Neural progenitor cell (in vitro differentiated cells): Measurements from ENCODE around the gene CHRM5. TPM values are rescaled to one million over a fixed set of nuclear protein-coding genes. Genes with fewer than 3 reads are reported as not detected.
"Not testable (repeated sequence)": the region's sequence is repeated elsewhere in the genome, so short reads cannot be mapped to it uniquely, and the experiment has no call there.

Source experiments
- DNase-seq: peaks from one replicate; pipeline ENCODE4 v3.0.0-alpha.2; 2016; ENCODE audit warnings: low spot score
- H2AFZ ChIP-seq: fragments of 200-600 bp; sonication (generic); replicated peaks from 2 replicates; pipeline ENCODE4 v1.6.1; 2016; ENCODE audit warnings: antibody characterized with exemption
- H3F3A ChIP-seq: fragments of 200-600 bp; sonication (generic); 2 replicates; pipeline ENCODE4 v1.6.1; 2016; ENCODE audit warnings: antibody characterized with exemption, low read depth
- H3K27ac ChIP-seq: fragments of 200-600 bp; sonication (generic); 2 replicates; pipeline ENCODE4 v1.5.1; 2016; ENCODE audit warnings: mild to moderate bottlenecking
- H3K27me3 ChIP-seq: fragments of 200-600 bp; sonication (generic); 2 replicates; pipeline ENCODE4 v1.6.1; 2016; ENCODE audit warnings: mild to moderate bottlenecking, moderate library complexity
- H3K36me3 ChIP-seq: fragments of 200-600 bp; sonication (generic); 2 replicates; pipeline ENCODE4 v1.5.1; 2016
- H3K4me1 ChIP-seq: fragments of 200-600 bp; sonication (generic); 2 replicates; pipeline ENCODE4 v1.6.1; 2016; ENCODE audit warnings: mixed run types
- H3K4me2 ChIP-seq: fragments of 200-600 bp; sonication (generic); 2 replicates; pipeline ENCODE4 v1.6.1; 2016
- H3K4me3 ChIP-seq: fragments of 200-600 bp; sonication (generic); 2 replicates; pipeline ENCODE4 v1.5.1; 2016
- H3K79me2 ChIP-seq: fragments of 200-600 bp; sonication (generic); 2 replicates; pipeline ENCODE4 v1.6.1; 2016; ENCODE audit warnings: low read depth
- H3K9ac ChIP-seq: fragments of 200-600 bp; sonication (generic); 2 replicates; pipeline ENCODE4 v1.6.1; 2016
- H3K9me3 ChIP-seq: fragments of 200-600 bp; sonication (generic); 2 replicates; pipeline ENCODE4 v1.5.1; 2016; ENCODE audit warnings: low read depth
- H4K20me1 ChIP-seq: fragments of 200-600 bp; sonication (generic); 2 replicates; pipeline ENCODE4 v1.6.1; 2016; ENCODE audit warnings: low read depth
- H3K27ac Mint-ChIP-seq: 3 replicates; pipeline ENCODE4 v1.8.0; 2021; ENCODE audit warnings: mixed read lengths
- H3K27me3 Mint-ChIP-seq: 2 replicates; pipeline ENCODE4 v1.8.0; 2022; ENCODE audit warnings: low read depth, mild to moderate bottlenecking, inconsistent platforms, moderate library complexity, mixed read lengths; ENCODE audit not compliant: insufficient read depth
- H3K36me3 Mint-ChIP-seq: 3 replicates; pipeline ENCODE4 v1.8.0; 2021; ENCODE audit warnings: mixed read lengths
- H3K4me1 Mint-ChIP-seq: 3 replicates; pipeline ENCODE4 v1.8.0; 2021; ENCODE audit warnings: mixed read lengths
- H3K4me3 Mint-ChIP-seq: 3 replicates; pipeline ENCODE4 v1.8.0; 2021; ENCODE audit warnings: mild to moderate bottlenecking, moderate library complexity, mixed read lengths
- H3K9me3 Mint-ChIP-seq: 3 replicates; pipeline ENCODE4 v1.8.0; 2020; ENCODE audit warnings: mixed read lengths
- EZH2 ChIP-seq: fragments of 200-600 bp; sonication (generic); IDR thresholded peaks from 2 replicates; pipeline ENCODE4 v1.6.1; 2017; ENCODE audit warnings: antibody characterized with exemption, mild to moderate bottlenecking, moderate library complexity
- EZH2phosphoT487 ChIP-seq: fragments of 200-600 bp; sonication (generic); IDR thresholded peaks from 2 replicates; pipeline ENCODE4 v1.6.1; 2017; ENCODE audit warnings: antibody characterized with exemption
- total RNA-seq: library from RNA; depleted of rRNA; stranded (reverse); fragments of >200 nt; gene quantifications from 2 replicates; pipeline ENCODE4 v1.2.3, GENCODE V29; 2015; ENCODE audit warnings: low replicate concordance
- TF ChIP-seq, protein P1 (sequence below): fragments of 200-600 bp; sonication (generic); IDR thresholded peaks from 2 replicates; pipeline ENCODE4 v1.5.1; 2017; ENCODE audit warnings: antibody characterized with exemption, mild to moderate bottlenecking

CHRM5 gene
- total RNA-seq, 1 donor from 2014 or later, result not detected

DNA sequence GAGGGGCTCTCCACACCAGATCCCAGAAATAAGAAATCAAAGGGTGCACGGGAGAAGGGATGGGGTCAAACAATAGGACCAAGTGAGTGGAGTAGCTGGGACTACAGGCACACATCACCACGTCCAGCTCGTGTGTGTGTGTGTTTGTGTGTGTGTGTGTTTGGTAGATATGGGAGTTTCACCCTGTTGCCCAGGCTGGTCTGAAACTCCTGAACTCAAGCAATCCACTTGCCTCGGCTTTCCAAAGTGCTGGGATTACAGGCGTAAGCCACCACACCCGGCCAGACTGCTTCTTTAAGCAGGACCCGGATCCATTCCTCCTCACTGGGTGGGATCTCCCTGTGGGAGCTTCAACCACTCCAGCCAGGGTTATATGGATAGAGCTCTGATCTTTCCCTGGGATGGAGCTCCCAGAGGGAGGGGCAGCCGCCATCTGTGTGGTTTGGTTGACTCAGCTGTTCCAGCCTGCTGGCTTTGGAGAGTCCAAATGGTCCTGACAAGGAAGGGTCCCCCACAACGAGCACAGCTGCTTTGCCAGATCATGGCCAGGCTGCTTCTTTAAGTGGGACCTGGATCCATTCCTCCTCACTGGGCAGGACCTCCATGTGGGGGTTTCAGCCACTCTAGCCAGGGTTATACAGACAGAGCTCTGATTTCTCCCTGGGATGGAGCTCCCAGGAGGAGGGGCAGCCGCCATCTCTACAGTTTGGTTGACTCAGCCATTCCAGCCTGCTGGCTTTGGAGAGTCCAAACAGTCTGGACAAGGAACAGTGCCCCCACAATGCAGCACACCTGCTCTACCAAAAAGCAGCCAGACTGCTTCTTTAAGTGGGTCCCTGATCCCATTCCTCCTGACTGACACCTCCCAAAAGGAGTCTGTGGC, 79.8 kb downstream of the CHRM5 start:
- Histone ChIP-seq H3K27ac (no peak overlapping the region), H3K9me3 (peaks cover 6% of the 10 kb centered on the region), H4K20me1 (no peaks in the 10 kb centered on the region), H2AFZ (no peak overlapping the region), H3K4me3 (no peak overlapping the region), H3K36me3 (no peaks in the 10 kb centered on the region), H3K27me3 (no peaks in the 10 kb centered on the region), H3F3A (no peaks in the 10 kb centered on the region), H3K4me1 (no peaks in the 10 kb centered on the region), H3K4me2 (no peak overlapping the region), H3K79me2 (no peaks in the 10 kb centered on the region), H3K9ac (no peak overlapping the region)
- Mint-ChIP-seq H3K27me3 (peaks cover 3% of the 10 kb centered on the region), H3K9me3 (peaks cover 31% of the 10 kb centered on the region), H3K4me1 (no peaks in the 10 kb centered on the region), H3K4me3 (no peak overlapping the region), H3K36me3 (peaks cover 4% of the 10 kb centered on the region), H3K27ac (no peak overlapping the region)
- DNase-seq, result no peak
- TF ChIP-seq EZH2phosphoT487 (no peak), EZH2 (no peak)
- TF ChIP-seq, protein P1, sequence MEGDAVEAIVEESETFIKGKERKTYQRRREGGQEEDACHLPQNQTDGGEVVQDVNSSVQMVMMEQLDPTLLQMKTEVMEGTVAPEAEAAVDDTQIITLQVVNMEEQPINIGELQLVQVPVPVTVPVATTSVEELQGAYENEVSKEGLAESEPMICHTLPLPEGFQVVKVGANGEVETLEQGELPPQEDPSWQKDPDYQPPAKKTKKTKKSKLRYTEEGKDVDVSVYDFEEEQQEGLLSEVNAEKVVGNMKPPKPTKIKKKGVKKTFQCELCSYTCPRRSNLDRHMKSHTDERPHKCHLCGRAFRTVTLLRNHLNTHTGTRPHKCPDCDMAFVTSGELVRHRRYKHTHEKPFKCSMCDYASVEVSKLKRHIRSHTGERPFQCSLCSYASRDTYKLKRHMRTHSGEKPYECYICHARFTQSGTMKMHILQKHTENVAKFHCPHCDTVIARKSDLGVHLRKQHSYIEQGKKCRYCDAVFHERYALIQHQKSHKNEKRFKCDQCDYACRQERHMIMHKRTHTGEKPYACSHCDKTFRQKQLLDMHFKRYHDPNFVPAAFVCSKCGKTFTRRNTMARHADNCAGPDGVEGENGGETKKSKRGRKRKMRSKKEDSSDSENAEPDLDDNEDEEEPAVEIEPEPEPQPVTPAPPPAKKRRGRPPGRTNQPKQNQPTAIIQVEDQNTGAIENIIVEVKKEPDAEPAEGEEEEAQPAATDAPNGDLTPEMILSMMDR, result no peak

DNA sequence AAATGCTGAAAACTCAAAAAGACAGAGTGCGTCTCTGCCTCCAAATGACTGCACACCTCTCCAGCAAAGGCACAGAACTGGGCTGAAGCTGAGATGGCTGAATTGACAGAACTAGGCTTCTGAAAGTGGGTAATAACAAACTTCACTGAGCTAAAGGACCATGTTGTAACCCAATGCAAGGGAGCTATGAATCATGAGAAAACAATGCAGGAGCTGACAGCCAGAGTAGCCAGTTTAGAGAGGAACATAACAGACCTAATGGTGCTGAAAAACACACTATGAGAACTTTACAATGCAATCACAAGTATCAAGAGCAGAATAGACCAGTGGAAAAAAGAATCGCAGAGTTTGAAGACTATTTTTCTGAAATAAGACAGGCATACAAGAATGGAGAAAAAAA, 80.8 kb downstream of the CHRM5 start:
- H3K4me2 ChIP-seq, result no peak overlapping the region
- no peak overlapping the region for H3K4me3 ChIP-seq

DNA sequence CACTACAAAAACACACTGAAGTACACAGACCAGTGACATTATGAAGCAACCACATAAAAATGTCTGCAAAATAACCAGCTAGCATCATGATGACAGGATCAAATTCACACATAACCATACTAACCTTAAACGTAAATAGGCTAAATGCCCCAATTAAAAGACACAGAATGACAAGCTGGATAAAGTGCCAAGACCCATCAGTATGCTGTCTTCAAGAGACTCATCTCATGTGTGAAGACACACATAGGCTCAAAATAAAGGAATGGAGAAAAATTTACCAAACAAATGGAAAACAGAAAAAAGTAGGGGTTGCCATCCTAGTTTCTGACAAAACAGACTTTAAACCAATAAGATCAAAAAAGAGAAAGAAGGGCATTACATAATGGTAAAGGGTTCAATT, 82.1 kb downstream of the CHRM5 start:
- H3K4me2 ChIP-seq, H3K36me3 Mint-ChIP-seq, H3K9ac ChIP-seq, H3K27ac ChIP-seq, H3K79me2 ChIP-seq, DNase-seq, H3K4me3 Mint-ChIP-seq, H3K27me3 Mint-ChIP-seq, H3K4me3 ChIP-seq, H3K4me1 ChIP-seq, H2AFZ ChIP-seq, H3K36me3 ChIP-seq, H3K4me1 Mint-ChIP-seq, H3K27me3 ChIP-seq, H3K27ac Mint-ChIP-seq, H4K20me1 ChIP-seq, H3K9me3 ChIP-seq, H3F3A ChIP-seq: not testable (repeated sequence)
- peaks cover 37% of the 10 kb centered on the region for H3K9me3 Mint-ChIP-seq

More for the DNA sequence above, 80.8 kb downstream of the CHRM5 start:
- Mint-ChIP-seq H3K36me3 (peaks cover 4% of the 10 kb centered on the region), H3K4me1 (no peaks in the 10 kb centered on the region), H3K9me3 (peaks cover 34% of the 10 kb centered on the region), H3K27ac (no peak overlapping the region), H3K27me3 (peaks cover 3% of the 10 kb centered on the region), H3K4me3 (no peak overlapping the region)
- no peak for DNase-seq
- Histone ChIP-seq H3K27ac (no peak overlapping the region), H3K9me3 (peaks cover 6% of the 10 kb centered on the region), H3F3A (no peaks in the 10 kb centered on the region), H3K9ac (no peak overlapping the region), H3K27me3 (no peaks in the 10 kb centered on the region), H2AFZ (no peak overlapping the region), H4K20me1 (no peaks in the 10 kb centered on the region), H3K79me2 (no peaks in the 10 kb centered on the region), H3K36me3 (no peaks in the 10 kb centered on the region), H3K4me1 (no peaks in the 10 kb centered on the region)
- TF ChIP-seq EZH2 (no peak), EZH2phosphoT487 (no peak)
- TF ChIP-seq, protein P1, result no peak

DNA sequence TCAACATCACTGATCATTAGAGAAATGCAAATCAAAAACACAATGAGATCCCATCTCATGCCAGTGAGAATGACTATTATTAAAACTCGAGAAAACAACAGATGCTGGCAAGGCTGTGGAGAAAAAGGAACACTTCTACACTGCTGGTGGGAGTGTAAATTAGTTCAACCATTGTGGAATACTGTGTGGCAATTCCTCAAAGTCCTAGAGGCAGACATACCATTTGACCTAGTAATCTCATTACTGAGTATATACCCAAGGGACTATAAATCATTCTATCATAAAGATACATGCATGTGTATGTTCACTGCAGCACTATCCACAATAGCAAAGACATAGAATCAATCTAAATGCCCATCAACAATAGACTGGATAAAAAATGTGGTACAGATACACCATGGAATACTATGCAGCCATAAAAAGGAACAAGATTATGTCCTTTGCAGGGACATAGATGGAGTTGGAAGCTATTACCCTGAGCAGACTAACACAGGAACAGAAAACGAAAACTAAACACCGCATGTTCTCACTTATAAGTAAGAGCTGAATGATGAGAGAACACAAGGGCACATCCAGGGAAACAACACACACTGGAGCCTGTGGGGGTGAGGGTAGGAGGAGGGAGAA, 85.9 kb downstream of the CHRM5 start:
- no peak for TF ChIP-seq EZH2
- no peak for TF ChIP-seq EZH2phosphoT487
- TF ChIP-seq, protein P1, result no peak
- H3K4me1 Mint-ChIP-seq, result no peaks in the 10 kb centered on the region
- no peak overlapping the region for H3K27ac ChIP-seq
- H3K27ac Mint-ChIP-seq, result no peak overlapping the region
- no peak overlapping the region for H2AFZ ChIP-seq
- H3K4me3 ChIP-seq, result no peak overlapping the region
- no peaks in the 10 kb centered on the region for H3F3A ChIP-seq
- H3K9me3 Mint-ChIP-seq, result peaks cover 32% of the 10 kb centered on the region
- peaks cover 6% of the 10 kb centered on the region for H3K9me3 ChIP-seq
- no peaks in the 10 kb centered on the region for H3K79me2 ChIP-seq
- no peaks in the 10 kb centered on the region for H3K36me3 ChIP-seq
- no peaks in the 10 kb centered on the region for H3K4me1 ChIP-seq
- peaks cover 3% of the 10 kb centered on the region for H3K27me3 Mint-ChIP-seq
- no peaks in the 10 kb centered on the region for H4K20me1 ChIP-seq
- peaks cover 4% of the 10 kb centered on the region for H3K36me3 Mint-ChIP-seq
- H3K27me3 ChIP-seq, result no peaks in the 10 kb centered on the region
- no peak for DNase-seq
- H3K4me2 ChIP-seq, result no peak overlapping the region
- H3K4me3 Mint-ChIP-seq, result no peak overlapping the region
- H3K9ac ChIP-seq, result no peak overlapping the region
